MCF 10A (cell line): ENCODE results near the gene ZBTB37. TPM values are rescaled to one million over a fixed set of nuclear protein-coding genes. Genes with fewer than 3 reads are reported as not detected.

Source experiments
- BruUV-seq: library from RNA; stranded (reverse); fragments of 400-500 nt; replicated peaks from 2 replicates; lab custom pipeline; 2021; lab: Mats Ljungman, UMichigan
- CTCF ChIA-PET: fragments of 300-600 bp; sonication (Branson Sonifier 250); formaldehyde crosslinking; extraction: SDS; loops from one replicate; lab custom pipeline; 2021; ENCODE audit warnings: antibody characterized with exemption, inconsistent platforms; lab: Yijun Ruan, JAX
- POLR2A ChIA-PET: fragments of 300-600, 350-650 bp; sonication (Branson Sonifier 250); formaldehyde crosslinking; extraction: SDS; loops from one replicate; lab custom pipeline; 2020; ENCODE audit warnings: antibody characterized with exemption, inconsistent platforms; lab: Yijun Ruan, JAX
- DNase-seq: peaks from one replicate; pipeline ENCODE4 v3.0.0-alpha.2; 2018; ENCODE audit not compliant: unreplicated experiment
- H3K27ac Mint-ChIP-seq: one replicate; pipeline ENCODE4 v1.8.0; 2022; ENCODE audit warnings: mild to moderate bottlenecking, low read depth, mixed read lengths; ENCODE audit not compliant: unreplicated experiment
- H3K27me3 Mint-ChIP-seq: one replicate; pipeline ENCODE4 v1.8.0; 2022; ENCODE audit warnings: mixed read lengths; ENCODE audit not compliant: insufficient read depth, unreplicated experiment
- H3K36me3 Mint-ChIP-seq: one replicate; pipeline ENCODE4 v1.8.0; 2022; ENCODE audit warnings: mild to moderate bottlenecking, moderate library complexity, mixed read lengths; ENCODE audit not compliant: insufficient read depth, unreplicated experiment
- H3K4me1 Mint-ChIP-seq: one replicate; pipeline ENCODE4 v1.8.0; 2022; ENCODE audit warnings: mixed read lengths; ENCODE audit not compliant: insufficient read depth, unreplicated experiment
- H3K4me3 Mint-ChIP-seq: one replicate; pipeline ENCODE4 v1.8.0; 2022; ENCODE audit warnings: mild to moderate bottlenecking, moderate library complexity, mixed read lengths; ENCODE audit not compliant: unreplicated experiment
- H3K9me3 Mint-ChIP-seq: one replicate; pipeline ENCODE4 v1.8.0; 2022; ENCODE audit warnings: mixed read lengths; ENCODE audit not compliant: unreplicated experiment
- CTCF ChIP-seq: fragments of 200-600 bp; IDR thresholded peaks from one replicate; pipeline ENCODE4 v1.8.0; 2022; ENCODE audit warnings: antibody characterized with exemption, mild to moderate bottlenecking; ENCODE audit not compliant: unreplicated experiment
- intact Hi-C: fragments of 100-400 bp; cut with micrococcal nuclease; formaldehyde crosslinking; loops from 2 replicates; pipeline ENCODE4 v1.14.1; 2022
- total RNA-seq: library from RNA; stranded (reverse); gene quantifications from 2 replicates; pipeline ENCODE4 v1.2.3, GENCODE V29; 2022

ZBTB37 gene
- total RNA-seq, 1 experiment from 2014 or later = 12.8 TPM

- H3K27me3 Mint-ChIP-seq = no peaks in the 10 kb centered on the region
- H3K36me3 Mint-ChIP-seq = peaks cover 67% of the 10 kb centered on the region
- H3K4me3 Mint-ChIP-seq = no peak overlapping the region
- DNase-seq = no peak
- no peaks in the 10 kb centered on the region for H3K9me3 Mint-ChIP-seq
- intact Hi-C loops = no loop called here
- no peak for TF ChIP-seq CTCF
- H3K4me1 Mint-ChIP-seq = peaks cover 43% of the 10 kb centered on the region
- no TSS peak for BruUV-seq
- H3K27ac Mint-ChIP-seq = no peak overlapping the region
- ChIA-PET CTCF (interaction anchor here (0.6 to 1.4 kb wide), 4 partner anchors 34 to 52 kb away, joined by 3 to 6 read pairs (median 4); no protein-coding TSS in a partner anchor), POLR2A (interaction anchor here (0.6 to 7.7 kb wide), 13 partner anchors 10 to 1130 kb away, joined by 3 to 118 read pairs (median 19); partner anchors contain the start of genes CACYBP, CENPL, DARS2 and PRDX6)
Observed at GRCh38 chr1:173870252-173871075, 2.3 kb downstream of the ZBTB37 start.

GRCh38 chr1:173871091-173871490 is 2.9 kb downstream of the ZBTB37 start:
- no peak overlapping the region for H3K4me3 Mint-ChIP-seq
- no peaks in the 10 kb centered on the region for H3K9me3 Mint-ChIP-seq
- H3K27ac Mint-ChIP-seq = no peak overlapping the region
- H3K4me1 Mint-ChIP-seq = peaks cover 37% of the 10 kb centered on the region
- no TSS peak for BruUV-seq
- no peaks in the 10 kb centered on the region for H3K27me3 Mint-ChIP-seq
- DNase-seq = no peak
- no peak for TF ChIP-seq CTCF
- peaks cover 67% of the 10 kb centered on the region for H3K36me3 Mint-ChIP-seq
- ChIA-PET POLR2A (interaction anchor here (0.6 to 4.9 kb wide), 4 partner anchors 17 to 442 kb away, joined by 3 to 18 read pairs (median 3); no protein-coding TSS in a partner anchor), CTCF (no interaction called here)
- intact Hi-C loops = no loop called here

GRCh38 chr1:173871500-173871899 is 3.3 kb downstream of the ZBTB37 start:
- H3K9me3 Mint-ChIP-seq = no peaks in the 10 kb centered on the region
- H3K36me3 Mint-ChIP-seq = peaks cover 67% of the 10 kb centered on the region
- H3K27me3 Mint-ChIP-seq = no peaks in the 10 kb centered on the region
- no peak overlapping the region for H3K4me3 Mint-ChIP-seq
- no peak for DNase-seq
- intact Hi-C loops = no loop called here
- POLR2A ChIA-PET = interaction anchor here (0.6 to 4.9 kb wide), 4 partner anchors 17 to 442 kb away, joined by 3 to 18 read pairs (median 3); no protein-coding TSS in a partner anchor
- H3K27ac Mint-ChIP-seq = no peak overlapping the region
- TF ChIP-seq CTCF = no peak
- H3K4me1 Mint-ChIP-seq = peaks cover 33% of the 10 kb centered on the region
- CTCF ChIA-PET = no interaction called here
- BruUV-seq = no TSS peak

- TF ChIP-seq CTCF = no peak
- Mint-ChIP-seq H3K27me3 (no peaks in the 10 kb centered on the region), H3K4me1 (peaks cover 12% of the 10 kb centered on the region), H3K9me3 (no peaks in the 10 kb centered on the region), H3K4me3 (no peak overlapping the region), H3K27ac (no peak overlapping the region), H3K36me3 (peaks cover 50% of the 10 kb centered on the region)
- CTCF ChIA-PET = no interaction called here
- DNase-seq = no peak
- intact Hi-C loops = no loop called here
- BruUV-seq = no TSS peak
- POLR2A ChIA-PET = interaction anchor here (0.6 to 1.0 kb wide), 2 partner anchors 52 to 149 kb away, joined by 3 to 4 read pairs; no protein-coding TSS in a partner anchor
Observed at GRCh38 chr1:173876732-173877131, 8.6 kb downstream of the ZBTB37 start.
